Heart right ventricle (tissue), 16 donors: ENCODE results near the gene CASK. TPM values are rescaled to one million over a fixed set of nuclear protein-coding genes. Genes with fewer than 3 reads are reported as not detected.

ENCODE experiments used
- ATAC-seq, 8 donors: fragments of 200-7000 bp; cut with Tn5 transposase; one replicate each; pipeline ENCODE4 v1.9.1; 2020; ENCODE audit warnings: mild to moderate bottlenecking in 8 of 8, moderate library complexity in 8 of 8, moderate number of reproducible peaks in 1 of 8
- DNase-seq, 2 donors: peaks; one replicate each; pipeline ENCODE4 v3.0.0-alpha.2; 2020
- H3K27ac ChIP-seq, 10 donors: fragments of 200-600 bp; sonication (generic) in 2 of 10; one replicate each; pipeline versions ENCODE4 v1.5.0 to v1.8.0; 2020 to 2022; ENCODE audit warnings: mild to moderate bottlenecking in 3 of 10
- H3K27me3 ChIP-seq, 7 donors: fragments of 200-600 bp; one replicate each; pipeline ENCODE4 v1.8.0; 2021 to 2022; ENCODE audit warnings: mild to moderate bottlenecking in 2 of 7
- H3K36me3 ChIP-seq, 9 donors: fragments of 200-600 bp; sonication (generic) in 1 of 9; one replicate each; pipeline versions ENCODE4 v1.5.0 to v1.8.0; 2020 to 2022; ENCODE audit warnings: mild to moderate bottlenecking in 2 of 9
- H3K4me1 ChIP-seq, 9 donors: fragments of 200-600 bp; sonication (generic) in 1 of 9; one replicate each; pipeline versions ENCODE4 v1.5.0 to v1.8.0; 2020 to 2022; ENCODE audit warnings: mild to moderate bottlenecking in 4 of 9
- H3K4me3 ChIP-seq, 10 donors: fragments of 200-600 bp; sonication (generic) in 2 of 10; one replicate each; pipeline versions ENCODE4 v1.5.0 to v1.8.0; 2020 to 2022; ENCODE audit warnings: mild to moderate bottlenecking in 7 of 10, moderate library complexity in 2 of 10
- H3K9me3 ChIP-seq, 11 donors: fragments of 200-600 bp in 10 of 11; sonication (generic) in 2 of 11; one replicate each; pipeline versions ENCODE4 v1.5.0 to v1.8.0; 2013 to 2022; ENCODE audit warnings: mild to moderate bottlenecking in 2 of 11, control low read depth in 1 of 11, moderate library complexity in 1 of 11
- CTCF ChIP-seq, 9 donors: fragments of 200-600 bp; sonication (generic) in 2 of 9; IDR thresholded peaks; one replicate each; pipeline versions ENCODE4 v1.5.0 to v1.8.0; 2021 to 2022; ENCODE audit warnings: antibody characterized with exemption in 9 of 9, mild to moderate bottlenecking in 5 of 9, moderate library complexity in 1 of 9
- WGBS, 2 donors: extraction: QIAGEN DNeasy Blood & Tissue Kit; methylation state at CpG; one replicate each; pipeline ENCODE4 v1.1.7; 2013; ENCODE audit warnings: inconsistent platforms in 1 of 2; 5-methylcytosine and 5-hydroxymethylcytosine counted together
- intact Hi-C, 10 donors: fragments of 100-400 bp; cut with DNase I; formaldehyde crosslinking; loops; one replicate each; pipeline versions ENCODE4 v1.11.1 to v1.14.2; 2022
- polyA plus RNA-seq, 2 donors: library from polyadenylated mRNA; stranded (reverse); fragments of 200-250 nt; gene quantifications; one replicate each; pipeline ENCODE4 v1.2.3, GENCODE V29; 2013
- total RNA-seq, 10 donors: library from RNA; stranded (reverse); fragmentation: NEBNext Ultra II Directional in 3 of 10; extraction: Animal tissue kit (Norgen Biotek cat#: 25700) in 3 of 10; gene quantifications; one replicate each; pipeline versions ENCODE4 v1.2.1 to v1.2.4, GENCODE V29; 2021 to 2023
- donor health status: Arrhythmogenic right ventricular cardiomyopathy.
- donor health status: ischemic (EF 13 %, LVEDD 7.1; RV severe dilation, severe dysfunction).
- donor health status: healthy with polysubstance abuse.
- donor health status: DM: no; HTN: yes; CAD: no.
- donor health status: DM: no; HTN: no; CAD: no.
- donor health status: ischemic (EF 25% LVEDD 6.9; RV normal size, moderate dysfunction).
- donor health status: ischemic (EF 25% LVEDD 5.7; RV mildly dilated, moderate dysfunction).
- donor health status: healthy.
- donor health status: DM: yes; HTN: yes; CAD: no.
- donor health status: Ischemic cardiomyopathy.
- donor health status: ischemic (EF 35%, LVEDD 5.7; RV mildly dilated, moderate dysfunction).
- donor health status: nonischemic (EF 11% LVEDD 7.7; RV severe dilation, severe dysfunction).
- donor health status: DM: yes; HTN: yes; CAD: no.
- donor health status: PGD.
- donor health status: ischemic (EF 29% LVEDD 5.4; RV normal size, mild dysfunction).
- donor health status: nonischemic (EF 23%, LVEDD 6.1; RV moderate dilation, normal function).

Gene CASK
- total and polyA plus RNA-seq, 12 donors = 2.2 to 20.7 (median 12.7) TPM

GRCh38 chrX:41963348-41963747, 40.0 kb upstream of the CASK start:
- 13 to 17% methylated on average over 3 of the region's 3 CpGs for WGBS, 2 donors
- no peak for TF ChIP-seq CTCF (IDR thresholded peaks at IDR 0.05)
- H3K9me3 ChIP-seq = peaks cover 0 to 4% (median 0%) of the 10 kb centered on the region in 11 donors
- H3K27me3 ChIP-seq = peaks cover 0 to 7% (median 0%) of the 10 kb centered on the region in 7 donors
- no peak overlapping the region for H3K4me3 ChIP-seq
- peaks cover 0 to 12% (median 0%) of the 10 kb centered on the region in 9 donors for H3K4me1 ChIP-seq
- no peak overlapping the region for H3K27ac ChIP-seq
- intact Hi-C loops = no loop called here
- ATAC-seq (peak in 1 of 8 donors; percentile 61), DNase-seq (peak in 1 of 2 donors; percentile 21)
- H3K36me3 ChIP-seq = no peaks in the 10 kb centered on the region

- Histone ChIP-seq H3K36me3 (no peaks in the 10 kb centered on the region), H3K4me1 (peaks cover 0 to 12% (median 0%) of the 10 kb centered on the region in 9 donors), H3K9me3 (peaks cover 0 to 3% (median 0%) of the 10 kb centered on the region in 11 donors), H3K27ac (no peak overlapping the region), H3K27me3 (peaks cover 0 to 21% (median 0%) of the 10 kb centered on the region in 7 donors), H3K4me3 (no peak overlapping the region)
- intact Hi-C loops = no loop called here
- TF ChIP-seq CTCF (IDR thresholded peaks at IDR 0.05) = no peak
- ATAC-seq (no peak), DNase-seq (no peak)
- 82 to 94% methylated on average over 2 of the region's 2 CpGs for WGBS, 2 donors
Observed at GRCh38 chrX:41960142-41960541, 36.8 kb upstream of the CASK start.

- no peak for TF ChIP-seq CTCF (IDR thresholded peaks at IDR 0.05)
- Histone ChIP-seq H3K4me1 (peaks cover 0 to 10% (median 0%) of the 10 kb centered on the region in 9 donors), H3K27ac (no peak overlapping the region), H3K9me3 (no peaks in the 10 kb centered on the region), H3K36me3 (no peaks in the 10 kb centered on the region), H3K27me3 (peaks cover 0 to 21% (median 0%) of the 10 kb centered on the region in 7 donors), H3K4me3 (no peak overlapping the region)
- ATAC-seq = no peak
- no peak for DNase-seq
- intact Hi-C loops = no loop called here
Observed at GRCh38 chrX:41958861-41959260, 35.5 kb upstream of the CASK start.

- no peak overlapping the region for H3K4me3 ChIP-seq
- WGBS, 2 donors = 61 to 78% methylated on average over 2 of the region's 2 CpGs
- peaks cover 0 to 28% (median 0%) of the 10 kb centered on the region in 7 donors for H3K27me3 ChIP-seq
- H3K9me3 ChIP-seq = no peaks in the 10 kb centered on the region
- ATAC-seq = no peak
- no peaks in the 10 kb centered on the region for H3K4me1 ChIP-seq
- no peak overlapping the region for H3K27ac ChIP-seq
- H3K36me3 ChIP-seq = no peaks in the 10 kb centered on the region
- no peak for DNase-seq
- TF ChIP-seq CTCF (IDR thresholded peaks at IDR 0.05) = no peak
- intact Hi-C loops = no loop called here
Observed at GRCh38 chrX:41956027-41956426, 32.7 kb upstream of the CASK start.
